GM21576 (cell line): ENCODE data around the gene RAD1.
"Not testable (repeated sequence)": the region's sequence is repeated elsewhere in the genome, so short reads cannot be mapped to it uniquely, and the experiment has no call there.

Source experiments
- ATAC-seq: cut with Tn5 transposase; IDR thresholded peaks from one replicate; pipeline ENCODE4 v1.9.1; 2021; ENCODE audit warnings: mild to moderate bottlenecking, moderate library complexity; ENCODE audit not compliant: unreplicated experiment

The RAD1 gene, protein sequence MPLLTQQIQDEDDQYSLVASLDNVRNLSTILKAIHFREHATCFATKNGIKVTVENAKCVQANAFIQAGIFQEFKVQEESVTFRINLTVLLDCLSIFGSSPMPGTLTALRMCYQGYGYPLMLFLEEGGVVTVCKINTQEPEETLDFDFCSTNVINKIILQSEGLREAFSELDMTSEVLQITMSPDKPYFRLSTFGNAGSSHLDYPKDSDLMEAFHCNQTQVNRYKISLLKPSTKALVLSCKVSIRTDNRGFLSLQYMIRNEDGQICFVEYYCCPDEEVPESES

GRCh38 chr5:34915139-34915855 is at the start of gene RAD1, which contains the start of gene BRIX1:
Gene RAD1, minus strand, starts transcription at chr5:34915504. Its CDS starts 612 bp downstream, at chr5:34914892.
Gene BRIX1, plus strand, starts transcription at chr5:34915711. Its CDS starts 28 bp downstream, at chr5:34915739.
- peak; percentile 98 for ATAC-seq

DNA sequence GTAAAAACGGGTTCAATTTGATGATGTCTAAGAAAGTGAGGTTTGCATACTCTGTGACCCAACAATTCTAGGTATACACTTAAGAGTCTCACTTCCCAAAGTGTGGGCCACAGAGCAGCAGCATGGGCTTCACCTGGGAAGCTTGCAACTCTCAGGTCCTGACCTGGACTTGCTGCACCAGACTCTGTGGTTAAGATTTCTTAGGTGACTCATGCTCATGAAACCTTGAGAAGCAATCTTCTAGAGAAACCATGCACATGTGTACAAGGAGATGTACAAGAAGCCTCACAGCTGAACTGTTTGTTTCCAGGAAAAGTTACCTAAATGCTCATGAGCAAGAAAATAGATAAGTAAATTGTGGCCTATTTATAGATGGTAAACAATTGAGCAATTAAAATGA is 44.0 kb upstream of the RAD1 start:
- ATAC-seq = peak; percentile 98

DNA sequence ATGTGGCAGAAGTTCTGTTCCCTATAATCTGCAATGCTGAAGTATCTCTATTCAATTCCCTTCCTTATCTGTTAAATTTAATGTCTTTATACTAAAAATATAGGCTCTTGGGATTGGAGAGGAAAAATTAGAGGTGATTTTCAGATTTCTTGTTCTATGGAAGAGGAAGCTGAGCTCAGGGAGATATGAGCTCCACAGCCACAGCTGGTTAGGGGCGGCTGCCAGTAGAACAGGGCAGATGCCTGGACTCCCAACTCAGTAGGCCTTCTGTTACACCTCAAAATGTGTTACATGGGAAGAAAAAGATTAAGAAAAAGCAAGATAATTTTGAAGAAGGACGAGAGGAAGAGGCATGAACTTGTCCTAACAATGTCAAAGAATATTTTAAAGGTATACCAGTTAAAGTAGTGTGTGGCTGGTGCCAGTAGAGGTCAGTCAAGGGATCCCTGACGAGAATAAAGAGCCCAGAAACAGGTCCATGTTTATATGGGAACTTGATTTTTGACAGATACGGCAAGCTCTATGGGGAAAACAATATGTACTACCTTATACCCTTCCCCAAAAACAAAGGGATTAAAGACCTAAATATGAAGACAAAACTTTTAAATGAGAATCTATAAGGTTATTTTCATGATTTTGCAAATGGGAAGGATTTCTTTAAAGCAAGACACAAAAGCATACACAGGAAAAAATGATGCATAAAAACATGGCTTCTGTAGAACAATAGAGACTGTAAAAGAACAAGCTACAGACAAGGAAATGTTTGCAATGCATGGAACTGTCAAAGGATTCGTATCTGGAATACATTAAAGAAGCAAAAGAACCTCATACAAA is 42.8 kb upstream of the RAD1 start:
- no peak for ATAC-seq

DNA sequence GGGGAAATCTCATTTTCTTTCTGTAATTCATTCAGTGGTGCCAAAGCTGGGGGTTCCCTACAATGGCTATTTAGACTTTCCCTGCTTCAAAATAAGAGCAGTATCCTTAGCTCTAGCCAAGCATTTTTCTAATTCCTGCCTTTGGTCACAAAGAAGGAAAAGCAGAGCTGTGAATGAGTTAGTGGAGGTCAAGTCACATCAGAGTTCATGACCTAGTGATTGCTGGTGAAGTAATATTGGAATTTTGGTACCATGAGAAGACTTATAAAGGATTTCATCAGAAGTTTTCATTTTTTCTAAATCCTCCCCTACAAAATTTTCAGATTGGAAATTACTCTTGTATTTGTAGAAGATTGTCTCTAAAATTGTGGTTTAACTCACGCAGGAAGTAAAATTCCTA is 42.0 kb upstream of the RAD1 start:
- ATAC-seq = no peak

GRCh38 chr5:34944460-34945047 is 29.2 kb upstream of the RAD1 start:
- ATAC-seq = no peak

DNA sequence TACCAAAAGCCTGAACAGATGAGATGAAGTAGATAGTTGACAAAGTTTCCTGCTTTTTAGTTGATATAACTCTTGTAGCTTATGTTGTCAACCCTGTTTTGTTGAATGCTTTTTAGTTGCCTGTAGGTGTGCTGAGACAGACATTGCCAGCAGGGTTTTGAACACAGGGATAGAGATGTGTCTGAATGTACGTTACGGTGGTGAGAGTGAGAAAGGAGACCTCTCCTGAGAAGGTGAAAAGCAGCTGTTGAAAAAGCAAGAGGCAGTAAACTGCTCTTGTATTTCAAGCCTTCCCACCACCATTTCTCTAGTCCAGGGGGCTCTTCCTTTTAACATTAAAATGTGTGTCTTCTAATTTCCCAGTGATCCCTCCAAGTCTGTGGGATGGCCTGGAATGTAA is 28.7 kb upstream of the RAD1 start:
- no peak for ATAC-seq

GRCh38 chr5:34941936-34942335 is 26.6 kb upstream of the RAD1 start:
- no peak for ATAC-seq

DNA sequence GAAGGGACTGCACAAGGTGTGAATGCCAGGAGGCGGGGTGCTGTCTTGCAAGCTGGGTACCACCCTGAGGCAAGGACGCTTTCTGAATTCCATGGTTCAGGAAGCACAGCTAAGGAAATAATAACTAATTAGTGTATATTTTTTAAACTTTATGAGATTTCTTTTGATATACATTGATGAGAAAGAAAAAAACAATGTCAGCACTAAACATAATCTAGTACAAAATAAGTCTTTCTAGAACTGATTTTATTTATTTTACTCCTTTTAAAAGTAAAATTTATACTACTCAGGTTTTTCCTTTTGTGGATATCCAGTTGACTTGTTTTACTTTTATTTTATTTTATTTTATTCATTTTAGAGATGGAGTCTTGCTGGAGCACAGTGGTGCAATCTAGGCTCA is 17.6 kb upstream of the RAD1 start:
- ATAC-seq = no peak

- no peak for ATAC-seq
These were observed 15.6 kb upstream of the RAD1 start for GRCh38 chr5:34930870-34931269.

- no peak for ATAC-seq
These were observed 15.1 kb upstream of the RAD1 start for GRCh38 chr5:34930462-34930844.

DNA sequence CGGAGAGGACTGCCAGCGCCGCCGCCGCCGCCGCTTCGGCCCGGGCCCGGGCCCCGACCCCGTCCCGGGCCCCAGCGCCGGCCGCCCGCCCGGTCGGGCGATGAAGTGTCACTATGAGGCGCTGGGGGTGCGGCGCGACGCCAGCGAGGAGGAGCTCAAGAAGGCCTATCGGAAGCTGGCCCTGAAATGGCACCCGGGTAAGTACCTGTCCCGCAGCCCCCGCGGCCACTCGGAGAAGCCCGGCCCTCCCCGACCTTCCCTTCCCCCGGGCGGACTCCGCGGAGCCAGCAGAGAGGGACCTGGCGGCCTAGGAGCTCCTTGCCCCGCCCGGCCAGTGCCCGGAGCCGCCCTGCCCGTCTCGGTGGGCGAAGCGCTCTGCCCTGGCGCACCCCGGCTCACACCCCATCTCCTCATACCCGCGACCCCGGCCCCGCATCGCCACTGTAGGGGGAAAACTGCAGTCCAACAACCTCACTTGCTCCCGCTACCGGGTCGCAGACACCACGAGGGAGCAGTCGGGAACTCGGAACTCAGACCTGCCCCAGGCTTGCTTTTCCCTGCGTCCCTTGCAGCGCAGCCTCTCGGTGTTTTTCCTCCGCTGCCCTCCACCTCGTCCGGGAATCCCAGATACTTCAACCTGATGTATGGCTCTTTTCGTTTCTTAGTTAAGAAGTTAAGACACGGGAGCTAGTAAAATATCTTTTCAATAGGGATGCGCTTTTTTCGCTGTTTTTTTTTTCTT is 14.6 kb upstream of the RAD1 start:
- peak; percentile 66 for ATAC-seq

DNA sequence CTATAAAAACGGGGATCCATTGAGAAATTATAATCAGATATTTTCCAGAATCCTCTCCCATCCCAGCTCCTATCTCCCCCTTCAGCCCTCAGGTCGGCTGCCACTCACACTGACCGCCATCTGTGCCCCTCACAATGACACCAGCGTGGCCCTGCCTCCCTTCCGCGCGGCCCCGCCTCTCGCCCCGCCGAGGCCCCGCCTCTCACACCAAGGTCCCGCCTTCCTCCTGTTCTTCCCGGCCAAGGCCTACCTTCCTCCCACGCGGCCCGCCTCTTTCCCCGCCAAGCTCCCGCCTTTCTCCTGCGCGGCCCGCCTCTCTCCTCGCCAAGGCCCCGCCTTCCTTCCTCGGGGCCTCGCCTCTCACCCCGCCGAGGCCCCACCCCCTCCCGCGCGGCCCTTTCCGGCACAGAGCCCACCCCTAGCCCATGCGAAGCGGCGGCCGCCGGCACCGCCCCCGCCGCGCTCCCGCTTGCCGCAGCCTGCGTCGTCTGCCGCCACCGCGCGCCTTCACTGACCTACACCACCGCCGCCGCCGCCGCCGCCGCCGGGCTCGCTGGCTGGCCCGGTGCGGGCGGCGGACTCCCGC is 13.9 kb upstream of the RAD1 start, which contains the start of gene DNAJC21:
TSS of gene DNAJC21 (plus strand) at position 426 of the 586 bp plus-strand sequence. CDS start 261 bp downstream, outside the sequence.
- peak; percentile 91 for ATAC-seq

DNA sequence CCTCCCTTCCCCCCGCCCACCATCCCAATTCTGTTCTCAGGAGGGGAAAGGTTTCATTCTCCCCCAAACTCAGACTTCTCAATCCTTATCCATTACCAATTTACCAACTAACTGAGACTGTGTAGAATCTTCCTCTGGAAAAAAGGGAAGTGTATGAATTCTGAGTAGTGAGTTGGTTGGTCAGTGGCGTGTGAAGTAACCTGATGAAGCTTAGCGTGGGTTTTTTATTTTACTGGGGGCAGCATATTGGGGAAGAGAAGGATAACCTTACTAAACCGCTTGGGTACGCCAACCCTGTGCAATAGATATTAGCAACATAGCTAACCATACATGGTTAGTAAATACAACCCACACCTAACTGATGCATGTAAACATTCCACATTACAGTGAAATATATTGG is 13.0 kb upstream of the RAD1 start:
- ATAC-seq = no peak

DNA sequence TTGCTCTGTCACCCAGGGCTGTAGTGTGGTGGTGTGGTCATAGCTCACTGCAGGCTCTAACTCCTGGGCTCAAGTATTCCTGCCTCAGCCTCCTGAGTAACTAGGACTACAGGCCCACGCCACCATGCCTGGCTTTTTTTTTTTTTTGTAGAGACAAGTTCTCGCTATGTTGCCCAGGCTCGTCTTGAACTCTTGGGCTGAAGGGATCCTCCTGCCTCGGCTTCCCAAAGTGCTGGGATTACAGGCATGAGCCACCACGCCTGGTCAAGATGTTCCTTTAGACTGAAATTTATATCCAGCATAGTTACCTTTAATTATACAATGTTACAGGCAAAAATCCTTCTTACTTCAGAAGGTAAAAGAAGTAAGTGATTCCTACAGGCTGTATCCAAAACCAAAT is 12.5 kb upstream of the RAD1 start:
- ATAC-seq = no peak

- no peak for ATAC-seq
These were observed 11.1 kb upstream of the RAD1 start for GRCh38 chr5:34926318-34926888.

- no peak for ATAC-seq
These were observed 9.1 kb upstream of the RAD1 start for GRCh38 chr5:34924462-34924765.

DNA sequence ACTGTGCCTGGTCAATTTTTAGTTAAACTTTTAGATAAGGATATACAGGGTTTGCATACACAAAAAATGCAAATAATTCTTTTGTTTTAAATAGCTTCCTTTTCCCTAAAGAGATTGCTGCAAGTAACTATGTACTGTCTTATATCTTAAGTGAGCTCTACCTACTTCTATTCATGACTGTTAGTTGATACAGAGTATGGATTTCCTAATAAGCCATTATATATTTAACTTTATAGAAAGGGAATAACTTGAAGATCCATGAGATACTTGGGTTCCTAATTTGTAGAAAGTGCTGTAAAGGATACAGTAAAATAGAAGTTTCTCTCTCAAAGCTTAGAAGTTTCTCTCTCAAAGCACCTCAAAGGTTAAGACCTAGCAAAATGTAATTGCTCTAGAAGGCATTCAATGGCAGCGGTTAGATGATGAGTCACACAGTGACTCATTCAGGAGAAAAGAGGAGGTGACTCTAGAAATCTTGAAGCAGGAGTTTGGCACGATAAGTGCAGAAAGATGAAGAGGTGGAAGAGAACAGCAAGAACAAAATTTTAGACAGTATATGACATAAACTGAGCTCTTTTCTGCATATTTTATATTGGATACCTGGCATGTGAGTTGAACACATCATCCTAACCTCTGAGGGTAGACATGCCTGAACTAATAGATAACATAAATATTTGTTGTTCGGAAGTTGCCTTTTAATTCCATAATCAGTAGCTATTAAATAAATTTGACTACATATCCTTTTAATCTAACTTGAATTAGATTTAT is 8.6 kb upstream of the RAD1 start:
- ATAC-seq = peak; percentile 57

DNA sequence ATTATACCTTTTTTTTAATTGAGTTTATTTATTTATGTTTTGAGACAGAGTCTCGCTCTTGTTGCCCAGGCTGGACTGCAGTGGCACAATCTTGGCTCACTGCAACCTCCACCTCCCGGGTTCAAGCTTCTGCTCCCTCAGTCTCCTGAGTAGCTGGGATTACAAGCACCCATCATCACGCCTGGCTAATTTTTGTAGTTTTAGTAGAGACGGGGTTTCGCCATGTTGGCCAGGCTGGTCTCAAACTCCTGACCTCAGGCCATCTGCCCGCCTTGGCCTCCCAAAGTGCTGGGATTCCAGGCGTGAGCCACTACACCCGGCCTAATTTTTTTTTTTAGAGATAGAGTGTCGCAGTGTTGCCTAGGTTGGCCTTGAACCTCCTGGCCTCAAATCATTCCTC is 8.0 kb upstream of the RAD1 start:
- ATAC-seq = not testable (repeated sequence)

DNA sequence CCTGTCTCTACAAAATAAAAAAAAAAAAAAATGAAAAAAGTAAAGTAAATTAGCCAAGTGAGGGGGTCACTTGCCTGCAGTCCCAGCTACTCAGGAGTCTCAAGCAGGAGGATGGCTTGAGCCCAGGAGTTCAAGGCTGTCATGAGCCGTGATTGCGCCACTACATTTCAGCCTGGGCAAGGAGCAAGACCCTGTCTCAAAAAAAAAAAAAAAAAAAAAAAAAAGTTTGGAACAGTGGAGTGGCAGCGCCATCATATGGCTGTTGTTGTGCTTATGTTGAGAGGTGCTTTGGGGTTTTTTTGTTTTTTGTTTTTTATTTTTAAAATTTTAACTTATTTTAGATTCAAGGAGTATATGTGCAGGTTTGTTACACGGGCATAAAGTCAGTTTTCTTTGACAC is 3.8 kb upstream of the RAD1 start:
- ATAC-seq = no peak
